Tibial nerve (tissue), 4 donors: ENCODE results near the gene TRDN. TPM values are rescaled to one million over a fixed set of nuclear protein-coding genes. Genes with fewer than 3 reads are reported as not detected.
A peak's percentile ranks its signal among the peaks of the same experiment; 100 is the strongest.

Experiments used
- DNase-seq, 2 donors: peaks; one replicate each; pipeline ENCODE4 v3.0.0-alpha.2; 2019; ENCODE audit warnings: low spot score in 2 of 2
- H3K27ac ChIP-seq, 4 donors: fragments of 200-600 bp; sonication (generic) in 3 of 4; one replicate each; pipeline ENCODE4 v1.5.1; 2017 to 2019; ENCODE audit warnings: mild to moderate bottlenecking in 1 of 4
- H3K27me3 ChIP-seq, 2 donors: fragments of 200-600 bp; sonication (generic) in 1 of 2; one replicate each; pipeline versions ENCODE4 v1.5.1 to v1.6.0; 2017 to 2019
- H3K36me3 ChIP-seq, 3 donors: fragments of 200-600 bp; sonication (generic); one replicate each; pipeline ENCODE4 v1.5.1; 2018 to 2019
- H3K4me1 ChIP-seq, 4 donors: fragments of 200-600 bp; sonication (generic) in 3 of 4; one replicate each; pipeline ENCODE4 v1.5.1; 2017 to 2019
- H3K4me3 ChIP-seq, 4 donors: fragments of 200-600 bp; sonication (generic) in 3 of 4; one replicate each; pipeline ENCODE4 v1.5.1; 2017 to 2019; ENCODE audit warnings: mild to moderate bottlenecking in 1 of 4, moderate library complexity in 1 of 4
- H3K9me3 ChIP-seq, 4 donors: fragments of 200-600 bp; sonication (generic) in 3 of 4; one replicate each; pipeline ENCODE4 v1.5.1; 2017 to 2019
- EP300 ChIP-seq, 2 donors: sonication (generic); formaldehyde crosslinking; IDR thresholded peaks; one replicate each; pipeline ENCODE4 v1.6.1; 2017; ENCODE audit warnings: antibody characterized with exemption in 2 of 2, mild to moderate bottlenecking in 1 of 2
- POLR2A ChIP-seq, 2 donors: fragments of 450-650 bp; IDR thresholded peaks; one replicate each; pipeline ENCODE4 v1.6.1; 2017; ENCODE audit warnings: antibody characterized with exemption in 2 of 2, mild to moderate bottlenecking in 2 of 2, moderate library complexity in 2 of 2
- WGBS, 2 donors: methylation state at CpG; one replicate each; pipeline ENCODE4 v1.1.5; 2018; 5-methylcytosine and 5-hydroxymethylcytosine counted together
- total RNA-seq, 4 donors: library from RNA; depleted of rRNA; stranded (reverse); fragments of >200 nt; gene quantifications; one replicate each; pipeline ENCODE4 v1.1.0, GENCODE V29; 2016
- TF ChIP-seq, protein P1 (sequence below), 5 experiments: fragments of 200-600 bp in 3 of 5; fragments of 450-650 bp in 2 of 5; sonication (generic) in 3 of 5; IDR thresholded peaks; one replicate each; pipeline ENCODE4 v1.5.1; 2016 to 2019; ENCODE audit warnings: antibody characterized with exemption in 5 of 5, mild to moderate bottlenecking in 3 of 5, moderate library complexity in 2 of 5

Gene TRDN
- total RNA-seq, 4 donors from 2014 or later = 0.30 to 0.59 TPM; not detected in 2

DNA sequence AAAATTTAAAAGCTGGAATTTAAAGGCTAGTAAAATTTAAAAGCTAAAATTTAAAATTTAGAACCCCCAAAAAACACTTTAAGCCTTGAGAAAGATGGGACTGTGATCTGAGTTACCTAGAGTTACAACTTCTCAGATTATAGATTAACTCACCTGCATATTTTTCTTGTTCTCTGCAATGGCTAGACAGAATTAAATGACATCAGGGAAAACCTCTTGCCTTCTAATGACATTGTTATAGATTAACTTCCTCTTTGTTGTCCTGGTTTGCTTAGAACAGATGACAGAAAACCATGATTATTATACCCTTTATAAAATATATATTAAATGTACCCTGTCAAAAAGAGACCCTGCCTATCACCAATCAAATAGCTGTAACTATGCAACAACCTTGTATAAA lies 56.4 kb downstream of the TRDN start:
- no peak for DNase-seq
- H3K4me1 ChIP-seq = no peaks in the 10 kb centered on the region
- no peak overlapping the region for H3K27ac ChIP-seq
- H3K27me3 ChIP-seq = no peaks in the 10 kb centered on the region
- no peak overlapping the region for H3K4me3 ChIP-seq
- no peak for TF ChIP-seq POLR2A (IDR thresholded peaks at IDR 0.05)
- TF ChIP-seq, protein P1, sequence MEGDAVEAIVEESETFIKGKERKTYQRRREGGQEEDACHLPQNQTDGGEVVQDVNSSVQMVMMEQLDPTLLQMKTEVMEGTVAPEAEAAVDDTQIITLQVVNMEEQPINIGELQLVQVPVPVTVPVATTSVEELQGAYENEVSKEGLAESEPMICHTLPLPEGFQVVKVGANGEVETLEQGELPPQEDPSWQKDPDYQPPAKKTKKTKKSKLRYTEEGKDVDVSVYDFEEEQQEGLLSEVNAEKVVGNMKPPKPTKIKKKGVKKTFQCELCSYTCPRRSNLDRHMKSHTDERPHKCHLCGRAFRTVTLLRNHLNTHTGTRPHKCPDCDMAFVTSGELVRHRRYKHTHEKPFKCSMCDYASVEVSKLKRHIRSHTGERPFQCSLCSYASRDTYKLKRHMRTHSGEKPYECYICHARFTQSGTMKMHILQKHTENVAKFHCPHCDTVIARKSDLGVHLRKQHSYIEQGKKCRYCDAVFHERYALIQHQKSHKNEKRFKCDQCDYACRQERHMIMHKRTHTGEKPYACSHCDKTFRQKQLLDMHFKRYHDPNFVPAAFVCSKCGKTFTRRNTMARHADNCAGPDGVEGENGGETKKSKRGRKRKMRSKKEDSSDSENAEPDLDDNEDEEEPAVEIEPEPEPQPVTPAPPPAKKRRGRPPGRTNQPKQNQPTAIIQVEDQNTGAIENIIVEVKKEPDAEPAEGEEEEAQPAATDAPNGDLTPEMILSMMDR (IDR thresholded peaks at IDR 0.05) = no peak
- no peak for TF ChIP-seq EP300 (IDR thresholded peaks at IDR 0.05)
- H3K36me3 ChIP-seq = no peaks in the 10 kb centered on the region
- H3K9me3 ChIP-seq = no peaks in the 10 kb centered on the region

DNA sequence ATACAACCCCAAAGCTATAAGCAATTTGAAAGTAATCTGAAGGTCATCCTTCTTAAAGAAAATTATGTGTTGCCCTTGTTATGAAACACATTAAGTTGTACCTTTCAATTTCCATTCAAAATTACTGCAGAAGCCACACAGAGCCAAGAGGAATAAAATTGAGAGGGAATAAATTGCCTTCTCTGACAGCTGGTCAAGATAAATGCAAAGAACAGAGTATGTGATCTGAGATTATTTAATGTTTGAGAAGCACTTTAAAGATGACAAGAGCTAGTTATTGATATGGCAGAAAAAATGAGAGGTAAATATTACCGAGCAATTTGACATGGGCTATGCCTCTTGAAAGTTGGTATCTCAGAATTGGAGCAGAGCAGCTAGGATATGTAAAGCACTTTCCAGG lies 61.6 kb downstream of the TRDN start:
- no peaks in the 10 kb centered on the region for H3K27me3 ChIP-seq
- 97 to 98% methylated on average over 1 of the region's 1 CpG for WGBS, 2 donors
- no peaks in the 10 kb centered on the region for H3K36me3 ChIP-seq
- no peaks in the 10 kb centered on the region for H3K9me3 ChIP-seq
- H3K4me3 ChIP-seq = no peak overlapping the region
- TF ChIP-seq, protein P1 (IDR thresholded peaks at IDR 0.05) = no peak
- TF ChIP-seq POLR2A (IDR thresholded peaks at IDR 0.05) (no peak), EP300 (IDR thresholded peaks at IDR 0.05) (no peak)
- no peaks in the 10 kb centered on the region for H3K4me1 ChIP-seq
- no peak for DNase-seq
- H3K27ac ChIP-seq = no peak overlapping the region

DNA sequence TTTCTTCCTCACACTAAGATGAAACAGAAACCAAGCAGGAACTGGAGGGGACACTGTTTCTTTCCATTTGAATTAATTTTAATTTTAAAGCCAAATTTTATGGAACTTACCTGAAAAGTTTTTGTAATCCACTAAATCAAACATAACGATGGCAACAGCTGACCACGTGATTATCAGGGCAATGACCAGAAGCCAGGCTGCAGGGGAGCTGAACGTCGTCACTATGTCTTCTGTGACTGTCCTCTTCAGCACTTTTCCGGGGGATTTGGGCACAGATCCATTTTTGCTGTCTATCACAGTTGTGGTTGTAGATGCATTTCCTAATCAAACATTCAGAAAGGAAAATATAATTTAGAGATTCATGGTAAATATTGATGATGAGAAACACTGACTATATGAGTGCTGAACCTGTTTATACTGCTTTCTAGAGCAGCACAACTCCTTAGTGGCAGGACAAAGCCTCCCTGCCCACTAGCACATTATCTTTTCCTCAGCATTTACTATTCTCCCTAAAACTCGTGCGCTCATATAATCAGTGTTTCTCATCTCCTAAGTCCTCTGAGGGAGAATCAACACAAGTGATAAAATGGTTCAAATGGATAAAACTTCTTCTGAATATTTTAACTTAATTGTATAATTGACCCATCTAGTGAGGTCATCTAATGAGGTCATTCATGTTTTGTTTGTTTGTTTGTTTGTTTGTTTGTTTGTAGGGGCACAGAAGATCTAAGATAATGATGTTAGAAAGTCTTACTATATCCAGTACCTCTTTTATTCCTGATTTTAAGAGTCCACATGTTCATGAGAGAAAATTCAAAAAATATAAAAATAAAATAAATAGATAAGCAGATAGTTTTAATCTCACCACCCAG lies 65.7 kb downstream of the TRDN start:
- no peak for DNase-seq
- TF ChIP-seq POLR2A (IDR thresholded peaks at IDR 0.05) (no peak), EP300 (IDR thresholded peaks at IDR 0.05) (no peak)
- TF ChIP-seq, protein P1 (IDR thresholded peaks at IDR 0.05) = no peak
- no peaks in the 10 kb centered on the region for H3K27me3 ChIP-seq
- no peak overlapping the region for H3K27ac ChIP-seq
- peak overlapping the region in 1 of 4 donors; percentile 34 for H3K4me3 ChIP-seq
- 40 to 46% methylated on average over 7 of the region's 7 CpGs for WGBS, 2 donors
- no peaks in the 10 kb centered on the region for H3K9me3 ChIP-seq
- no peaks in the 10 kb centered on the region for H3K4me1 ChIP-seq
- H3K36me3 ChIP-seq = no peaks in the 10 kb centered on the region

DNA sequence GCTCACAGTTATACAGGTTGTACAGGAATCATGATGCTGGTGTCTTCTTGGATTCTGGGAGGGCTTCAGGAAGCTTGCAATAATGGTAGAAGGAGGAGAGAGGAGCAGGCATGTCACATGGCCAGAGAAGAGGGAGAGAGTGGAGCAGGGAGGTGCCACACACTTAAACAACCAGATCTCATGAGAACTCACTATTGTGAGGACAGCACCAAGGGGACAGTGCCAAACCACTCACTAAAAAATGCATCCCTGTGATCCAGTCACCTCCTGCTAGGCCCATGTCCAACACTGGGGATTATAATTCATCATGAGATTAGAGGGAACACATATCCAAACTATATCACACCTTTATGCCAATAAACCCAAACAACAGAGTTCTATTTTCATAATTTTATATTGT lies 67.2 kb downstream of the TRDN start:
- no peak overlapping the region for H3K27ac ChIP-seq
- no peak for TF ChIP-seq POLR2A (IDR thresholded peaks at IDR 0.05)
- no peak for TF ChIP-seq EP300 (IDR thresholded peaks at IDR 0.05)
- TF ChIP-seq, protein P1 (IDR thresholded peaks at IDR 0.05) = no peak
- no peak overlapping the region for H3K4me3 ChIP-seq
- no peaks in the 10 kb centered on the region for H3K4me1 ChIP-seq
- no peak for DNase-seq
- H3K36me3 ChIP-seq = no peaks in the 10 kb centered on the region
- H3K27me3 ChIP-seq = no peaks in the 10 kb centered on the region
- H3K9me3 ChIP-seq = no peaks in the 10 kb centered on the region

DNA sequence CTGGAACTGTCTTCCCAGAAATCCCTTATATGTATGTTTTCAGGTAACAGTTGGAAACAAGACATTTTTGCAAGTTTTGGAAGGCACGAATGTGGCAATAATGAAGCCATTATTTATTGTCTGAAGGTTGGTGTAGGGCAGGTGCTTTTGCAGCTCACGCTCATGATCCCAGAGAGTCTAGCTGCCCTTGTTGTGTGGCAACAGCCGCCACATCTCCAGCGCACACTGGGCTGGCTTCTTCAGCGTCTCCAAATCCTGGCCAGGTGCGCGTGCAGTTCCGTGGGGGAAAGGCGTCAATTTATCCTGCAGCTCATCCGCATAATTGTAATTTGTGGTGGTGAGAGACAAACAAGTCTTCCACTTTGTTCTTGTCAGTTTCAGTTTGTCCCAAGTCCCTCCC lies 71.2 kb downstream of the TRDN start:
- no peaks in the 10 kb centered on the region for H3K4me1 ChIP-seq
- TF ChIP-seq POLR2A (IDR thresholded peaks at IDR 0.05) = no peak
- TF ChIP-seq, protein P1 (IDR thresholded peaks at IDR 0.05) = no peak
- TF ChIP-seq EP300 (IDR thresholded peaks at IDR 0.05) = no peak
- no peak overlapping the region for H3K4me3 ChIP-seq
- WGBS, 2 donors = 97 to 98% methylated on average over 10 of the region's 10 CpGs
- H3K27ac ChIP-seq = no peak overlapping the region
- no peak for DNase-seq
- no peaks in the 10 kb centered on the region for H3K27me3 ChIP-seq
- H3K36me3 ChIP-seq = no peaks in the 10 kb centered on the region
- H3K9me3 ChIP-seq = no peaks in the 10 kb centered on the region
